T-helper 2 cell treated with Interferon-gamma antibody and Interleukin-4, amounts not matched to agents 100 ng/mL and 5 ng/mL, for 36 hours (primary cell): Measurements from ENCODE around the gene GATA3. TPM values are rescaled to one million over a fixed set of nuclear protein-coding genes. Genes with fewer than 3 reads are reported as not detected.

Experiments
- intact Hi-C: fragments of 100-400 bp; cut with micrococcal nuclease; formaldehyde crosslinking; loops from one replicate; pipeline ENCODE4 v1.15.1; 2023
- total RNA-seq: library from RNA; stranded (reverse); gene quantifications from 2 replicates; pipeline ENCODE4 v1.2.3, GENCODE V29; 2022

GATA3 gene
- total RNA-seq, 1 donor from 2014 or later, result 161 TPM

DNA sequence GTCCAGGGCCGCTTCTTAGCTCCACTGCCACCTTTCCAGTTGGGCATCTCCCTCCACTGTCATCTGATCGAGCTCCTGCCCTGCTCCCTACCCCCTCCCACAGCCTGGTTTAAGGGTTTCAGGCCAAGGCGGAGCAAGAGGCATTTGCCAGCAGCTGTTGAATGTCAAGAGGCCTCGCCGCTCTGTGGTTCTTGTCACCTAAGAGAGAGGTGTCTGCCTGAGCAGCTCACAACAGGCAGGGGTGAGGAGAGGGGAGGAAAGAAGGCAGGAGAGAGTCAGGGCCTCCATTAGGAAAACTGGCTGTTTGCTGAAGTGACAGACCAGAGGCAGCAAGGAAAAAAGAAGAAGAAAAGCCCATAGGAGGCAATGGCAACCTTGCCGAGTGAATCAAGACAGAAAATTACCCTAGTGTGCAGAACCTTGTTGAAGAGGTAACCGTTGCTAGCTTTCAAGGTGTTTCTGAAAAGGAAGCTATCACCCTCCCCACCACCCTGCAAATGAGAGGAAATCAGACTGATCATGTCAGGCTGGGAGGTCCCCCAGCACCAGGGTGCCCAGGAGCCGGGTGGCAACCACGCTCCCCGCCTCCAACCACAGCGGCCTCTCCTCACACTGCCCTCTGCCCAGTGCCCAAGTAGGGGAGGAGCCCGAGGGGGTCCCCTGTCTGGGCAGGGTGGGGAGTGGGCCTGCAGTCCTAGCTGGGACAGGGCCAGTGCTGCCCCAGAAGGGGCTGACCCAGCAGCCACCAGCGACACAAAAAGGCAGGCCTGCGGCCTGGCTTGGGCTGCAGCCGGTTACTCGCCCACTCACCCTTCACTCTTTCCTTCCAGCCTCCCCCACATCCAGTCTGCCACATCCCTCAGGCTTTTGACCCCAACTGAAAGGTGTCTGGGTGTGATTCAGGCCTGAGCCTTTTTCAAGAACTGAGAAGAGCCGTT is 7.1 kb downstream of the GATA3 start:
- intact Hi-C loops, result loop anchor here (2.0 kb wide), 2 partner anchors 75 to 183 kb away; no protein-coding TSS in a partner anchor

DNA sequence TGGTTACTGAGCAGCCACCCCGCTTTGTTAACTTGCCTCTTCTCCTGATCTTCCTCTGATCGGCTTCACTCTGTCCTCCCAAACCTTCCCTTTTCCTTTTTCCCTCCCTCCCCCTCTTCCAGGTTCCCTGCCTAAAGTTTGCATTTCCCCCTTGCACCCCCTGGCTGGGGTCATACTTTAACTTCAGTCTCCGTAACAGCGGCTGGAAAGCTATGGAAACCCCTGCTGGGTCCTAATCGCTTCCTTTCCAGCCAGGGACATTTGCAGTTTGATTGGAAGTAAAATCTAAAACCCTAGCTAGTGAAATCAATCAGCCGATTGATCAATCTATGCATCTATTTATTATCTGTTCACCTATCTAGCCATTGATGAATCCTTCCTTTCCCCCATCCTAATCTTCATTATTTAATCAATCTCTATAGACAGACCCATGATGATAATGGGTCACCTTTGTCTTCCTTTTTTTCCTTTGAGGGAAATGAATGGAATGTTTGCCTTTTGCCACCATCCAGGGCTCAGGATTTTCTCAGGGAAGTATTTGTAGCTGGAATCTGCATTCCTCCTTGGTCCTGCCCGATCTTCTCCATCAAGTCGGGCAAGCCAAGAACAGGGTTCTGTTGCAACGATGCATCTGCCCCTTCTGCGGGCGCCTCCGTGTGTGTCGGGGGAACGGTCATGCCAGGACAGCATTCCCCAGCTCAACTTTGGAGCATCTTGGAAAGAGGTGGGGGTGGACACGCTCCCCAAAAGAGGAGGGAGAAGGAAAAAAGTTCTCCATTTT is 8.8 kb downstream of the GATA3 start:
- intact Hi-C loops, result no loop called here

DNA sequence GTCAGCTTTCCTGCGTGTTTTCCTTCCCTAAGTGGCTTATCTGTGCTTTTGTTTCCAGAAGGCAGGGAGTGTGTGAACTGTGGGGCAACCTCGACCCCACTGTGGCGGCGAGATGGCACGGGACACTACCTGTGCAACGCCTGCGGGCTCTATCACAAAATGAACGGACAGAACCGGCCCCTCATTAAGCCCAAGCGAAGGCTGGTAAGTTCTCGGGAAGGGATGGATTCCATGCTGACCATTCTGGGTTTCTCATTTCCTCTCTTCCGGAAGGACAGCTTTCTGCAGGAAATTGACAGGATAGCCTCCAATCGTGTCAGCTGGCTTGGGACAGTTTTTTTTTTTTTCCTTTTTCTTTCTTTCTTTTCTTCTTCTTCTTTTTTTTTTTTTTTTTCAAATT is 9.4 kb downstream of the GATA3 start:
- intact Hi-C loops, result no loop called here

DNA sequence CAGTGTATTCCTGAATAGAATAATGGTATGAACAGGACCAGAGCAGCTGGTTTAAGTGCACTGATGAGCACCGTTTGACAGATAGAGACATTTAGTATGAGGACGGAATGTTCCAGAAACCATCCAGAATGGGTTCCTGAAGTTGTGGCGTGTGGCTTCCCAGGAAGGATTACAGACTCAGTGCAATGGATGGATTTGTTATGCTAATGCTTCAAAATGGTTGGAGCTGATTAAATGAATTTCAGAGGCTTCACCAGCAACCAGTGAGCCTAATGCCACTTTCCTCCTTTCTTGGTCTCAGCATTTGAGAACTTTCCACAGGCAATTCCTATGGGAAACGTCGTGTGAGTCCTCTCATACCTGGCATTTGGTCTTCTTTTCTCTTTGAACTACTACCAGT is 9.9 kb downstream of the GATA3 start:
- intact Hi-C loops, result no loop called here

DNA sequence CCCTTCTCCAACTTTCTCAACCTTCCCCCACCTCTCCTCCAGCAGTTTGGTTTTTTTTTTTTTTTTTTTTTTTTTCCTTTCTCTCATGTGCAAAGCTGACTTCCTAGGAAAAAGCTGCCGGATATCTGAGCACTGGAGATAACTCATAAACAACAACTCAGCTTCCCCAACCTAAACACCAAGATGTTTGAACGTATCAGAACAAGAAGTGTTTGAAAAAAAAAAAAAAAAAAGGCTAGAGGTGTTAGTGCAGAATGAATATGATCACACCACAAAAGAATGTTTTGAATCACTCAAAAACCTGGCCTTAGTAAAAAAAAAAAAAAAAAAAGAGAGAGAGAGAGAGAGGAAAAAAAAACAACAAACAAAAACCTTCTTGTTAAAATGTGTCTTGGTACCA is 11.2 kb downstream of the GATA3 start:
- intact Hi-C loops, result no loop called here

DNA sequence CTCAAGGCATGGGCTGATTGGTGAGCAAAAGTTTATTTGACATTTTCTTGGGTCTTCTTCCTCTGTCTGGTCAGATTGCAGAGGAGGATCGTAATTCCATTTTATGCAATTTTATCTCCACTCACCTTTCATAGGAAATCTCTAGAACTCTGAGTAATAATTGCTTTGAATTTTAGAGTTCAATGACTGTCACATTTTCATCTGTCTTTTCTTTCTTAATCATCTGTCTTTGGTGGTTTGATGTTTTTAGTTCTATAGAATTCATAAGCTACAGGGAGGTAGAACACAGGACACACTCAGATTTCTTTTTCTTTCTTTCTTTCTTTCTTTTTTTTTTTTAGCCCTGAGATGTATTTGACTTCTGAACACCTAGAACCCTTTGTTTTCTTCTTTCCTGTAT is 11.6 kb downstream of the GATA3 start:
- intact Hi-C loops, result no loop called here

DNA sequence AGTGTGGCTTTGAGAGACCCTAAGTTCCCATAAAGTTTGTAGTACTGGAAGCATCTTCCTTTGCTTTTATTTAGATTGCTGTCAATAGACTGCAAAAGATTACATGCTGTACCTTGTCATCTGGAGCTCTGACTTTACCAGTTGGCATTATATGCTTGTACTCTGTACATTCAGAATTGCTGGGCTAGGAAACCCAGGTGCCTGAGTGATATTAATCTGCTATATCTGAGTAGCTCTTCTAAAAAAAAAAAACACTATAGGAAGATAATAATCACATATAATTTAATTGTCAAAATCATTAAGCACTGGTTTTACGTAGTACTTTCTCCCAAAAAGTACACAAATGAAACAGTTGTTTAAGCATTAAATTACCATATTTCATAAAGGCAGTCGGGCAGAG is 12.3 kb downstream of the GATA3 start:
- intact Hi-C loops, result no loop called here

DNA sequence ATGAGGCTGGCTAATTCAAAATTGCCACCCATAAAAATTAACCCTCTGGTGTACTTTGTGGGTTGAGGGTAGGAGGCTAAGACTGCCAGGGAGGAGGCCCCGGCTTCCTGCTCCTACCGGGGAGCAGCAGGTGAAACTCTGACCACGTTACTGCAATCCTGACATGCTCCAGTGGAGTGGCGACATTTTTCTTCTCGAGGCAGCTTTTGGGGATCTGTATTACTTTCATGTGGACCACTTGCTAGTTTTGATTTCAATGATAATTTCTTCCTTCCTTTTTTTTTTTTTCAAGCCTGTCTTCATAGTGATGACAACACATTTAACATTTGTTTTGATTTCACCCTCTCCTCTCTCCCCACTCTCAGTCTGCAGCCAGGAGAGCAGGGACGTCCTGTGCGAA is 14.6 kb downstream of the GATA3 start:
- intact Hi-C loops, result no loop called here

DNA sequence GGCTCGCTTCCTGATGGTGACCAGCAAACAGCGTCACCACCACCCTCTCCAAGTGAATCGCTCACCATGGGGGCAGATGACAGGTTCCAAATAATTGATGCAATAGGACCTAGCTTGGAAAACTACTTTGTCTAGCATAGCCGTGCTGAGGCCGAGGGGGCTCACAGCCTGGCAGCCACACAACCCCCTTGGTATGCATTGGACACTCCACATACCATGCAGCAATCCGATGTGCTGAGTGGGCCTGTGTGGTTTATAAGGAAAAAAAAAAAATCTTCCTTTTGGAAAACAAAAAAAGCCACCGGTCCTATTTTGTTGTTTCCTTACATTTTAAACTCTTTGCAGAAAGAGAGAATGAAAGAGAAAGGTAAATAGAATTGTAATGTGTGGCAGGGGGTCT is 15.1 kb downstream of the GATA3 start:
- intact Hi-C loops, result no loop called here

DNA sequence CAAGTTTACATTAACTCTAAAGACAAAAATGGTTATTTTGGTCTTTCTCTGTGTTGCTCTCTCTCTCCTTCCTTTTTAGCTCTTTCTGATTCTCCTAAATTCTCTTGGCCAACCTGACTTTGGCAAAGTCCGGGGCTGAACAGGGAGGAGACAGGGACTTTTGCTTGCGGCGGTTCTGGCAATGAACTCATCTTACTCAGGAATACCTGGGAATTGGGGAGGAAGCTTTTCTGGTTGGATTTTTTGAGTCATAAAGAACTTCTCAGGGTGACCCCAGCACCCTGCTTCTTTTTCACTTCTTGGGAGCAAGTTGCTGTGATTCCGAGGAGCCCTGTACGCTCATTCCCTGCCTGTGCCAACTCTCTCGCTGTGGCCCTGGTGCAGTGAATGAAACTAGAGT is 16.0 kb downstream of the GATA3 start:
- intact Hi-C loops, result no loop called here

DNA sequence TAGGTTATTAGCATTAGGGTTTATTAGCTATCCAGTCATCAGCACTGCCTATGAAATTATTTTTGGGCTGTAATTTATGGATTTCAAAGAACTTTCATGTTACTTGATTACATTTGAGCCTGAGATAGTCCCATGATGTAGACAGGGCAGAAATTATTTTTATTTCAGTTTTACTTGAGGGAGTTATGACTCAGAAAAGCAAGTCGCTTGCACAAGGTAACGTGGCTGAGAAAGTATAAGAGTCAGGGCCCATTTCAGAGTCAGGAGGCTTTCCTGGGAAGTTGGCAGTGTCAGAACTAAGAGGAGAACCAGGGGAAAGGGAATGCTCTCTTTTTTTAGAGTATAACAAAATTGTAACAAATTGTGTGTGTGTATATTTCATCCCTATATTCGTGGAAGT is 16.5 kb downstream of the GATA3 start:
- intact Hi-C loops, result no loop called here

DNA sequence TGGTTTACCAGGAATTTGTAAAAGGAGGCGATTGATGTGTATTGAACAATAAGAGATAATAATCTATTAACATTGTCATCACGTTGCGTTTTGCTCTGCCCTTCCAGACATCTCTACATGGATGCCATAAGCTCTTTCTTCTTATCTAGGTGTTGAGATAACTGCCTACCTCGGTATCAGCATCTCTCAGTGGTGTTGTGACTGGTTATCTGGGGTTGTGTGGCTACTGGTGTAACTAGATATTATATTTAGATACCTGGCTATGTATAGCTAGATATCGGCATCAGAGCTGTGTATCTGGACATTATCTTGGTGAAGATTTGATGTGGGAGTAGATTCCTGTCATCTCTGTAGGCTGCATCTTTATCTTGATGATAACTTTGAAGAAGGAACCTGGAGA is 17.2 kb downstream of the GATA3 start:
- intact Hi-C loops, result no loop called here

DNA sequence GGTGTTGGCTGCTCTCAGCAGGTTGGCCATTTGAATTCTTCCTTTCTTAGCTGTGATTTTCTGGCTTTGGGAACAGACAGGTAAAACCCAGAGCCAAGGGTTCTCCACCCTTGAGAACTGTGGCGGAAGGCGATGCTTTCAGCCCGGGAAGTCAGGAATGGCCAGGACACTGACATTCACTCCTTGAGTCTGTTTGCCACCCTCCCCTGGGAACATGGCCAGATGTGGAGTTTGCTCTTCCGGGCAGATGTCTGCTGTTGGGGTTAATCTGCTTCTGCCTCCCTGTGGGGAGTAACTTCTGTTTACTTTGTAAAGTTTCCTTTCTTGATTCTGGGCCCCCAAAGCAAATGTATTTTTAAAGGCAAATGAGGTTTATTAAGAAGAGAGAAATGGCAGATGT is 17.7 kb downstream of the GATA3 start:
- intact Hi-C loops, result no loop called here

DNA sequence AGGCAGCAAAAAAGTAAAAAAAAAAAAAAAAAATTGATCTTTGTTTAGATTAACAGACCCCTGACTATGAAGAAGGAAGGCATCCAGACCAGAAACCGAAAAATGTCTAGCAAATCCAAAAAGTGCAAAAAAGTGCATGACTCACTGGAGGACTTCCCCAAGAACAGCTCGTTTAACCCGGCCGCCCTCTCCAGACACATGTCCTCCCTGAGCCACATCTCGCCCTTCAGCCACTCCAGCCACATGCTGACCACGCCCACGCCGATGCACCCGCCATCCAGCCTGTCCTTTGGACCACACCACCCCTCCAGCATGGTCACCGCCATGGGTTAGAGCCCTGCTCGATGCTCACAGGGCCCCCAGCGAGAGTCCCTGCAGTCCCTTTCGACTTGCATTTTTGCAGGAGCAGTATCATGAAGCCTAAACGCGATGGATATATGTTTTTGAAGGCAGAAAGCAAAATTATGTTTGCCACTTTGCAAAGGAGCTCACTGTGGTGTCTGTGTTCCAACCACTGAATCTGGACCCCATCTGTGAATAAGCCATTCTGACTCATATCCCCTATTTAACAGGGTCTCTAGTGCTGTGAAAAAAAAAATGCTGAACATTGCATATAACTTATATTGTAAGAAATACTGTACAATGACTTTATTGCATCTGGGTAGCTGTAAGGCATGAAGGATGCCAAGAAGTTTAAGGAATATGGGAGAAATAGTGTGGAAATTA is 19.4 kb downstream of the GATA3 start:
- intact Hi-C loops, result no loop called here

DNA sequence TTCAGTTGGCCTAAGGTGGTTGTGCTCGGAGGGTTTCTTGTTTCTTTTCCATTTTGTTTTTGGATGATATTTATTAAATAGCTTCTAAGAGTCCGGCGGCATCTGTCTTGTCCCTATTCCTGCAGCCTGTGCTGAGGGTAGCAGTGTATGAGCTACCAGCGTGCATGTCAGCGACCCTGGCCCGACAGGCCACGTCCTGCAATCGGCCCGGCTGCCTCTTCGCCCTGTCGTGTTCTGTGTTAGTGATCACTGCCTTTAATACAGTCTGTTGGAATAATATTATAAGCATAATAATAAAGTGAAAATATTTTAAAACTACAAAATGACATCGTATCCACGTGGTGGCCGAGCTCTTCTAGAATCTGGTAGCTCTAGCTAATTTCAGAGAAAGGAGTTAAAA is 20.4 kb downstream of the GATA3 start:
- intact Hi-C loops, result no loop called here

DNA sequence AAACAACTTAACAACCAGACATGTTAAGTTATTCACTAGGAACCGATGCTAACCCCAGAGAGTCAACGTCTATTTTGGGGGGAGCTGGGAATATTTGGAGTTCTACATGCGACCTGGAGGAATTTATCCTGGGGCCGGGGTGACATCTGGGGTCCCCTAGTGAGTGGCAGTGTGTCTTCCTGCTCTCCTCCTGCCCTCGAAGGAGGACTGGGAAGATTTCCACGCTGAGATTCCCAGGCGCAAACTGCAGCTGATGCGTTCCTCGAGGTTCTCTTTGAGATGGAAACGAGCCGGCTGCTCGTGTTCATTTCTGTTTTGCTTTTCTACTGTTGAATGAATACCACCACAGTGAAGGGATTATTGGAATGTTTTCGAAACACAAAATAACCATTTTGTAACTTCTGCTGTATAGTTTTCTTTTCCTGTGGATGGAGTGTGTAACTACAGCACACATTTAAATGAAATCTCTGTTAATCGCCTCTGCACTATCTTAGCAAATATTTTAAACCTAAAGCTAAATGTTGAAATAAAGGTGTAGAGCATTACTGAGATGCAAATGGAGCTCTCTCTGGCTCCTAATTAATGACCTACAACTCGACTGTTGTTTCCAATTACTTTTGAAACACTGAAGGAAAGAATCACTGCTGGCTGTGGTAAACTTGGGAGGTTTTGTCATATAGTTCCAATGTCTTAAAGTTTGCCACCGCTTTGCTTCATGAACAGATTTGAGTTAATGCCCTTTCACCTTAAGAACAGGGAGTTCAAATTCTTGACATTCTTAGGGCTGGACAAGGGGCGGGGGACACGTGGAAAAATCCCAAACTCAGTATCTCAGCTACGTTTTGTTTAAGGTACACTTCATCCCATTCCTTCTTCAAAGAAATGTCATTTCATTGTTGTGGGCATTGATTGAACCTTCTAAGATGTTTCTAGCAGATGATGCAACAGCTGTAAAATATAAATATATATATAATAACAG is 21.1 kb downstream of the GATA3 start:
- intact Hi-C loops, result no loop called here

DNA sequence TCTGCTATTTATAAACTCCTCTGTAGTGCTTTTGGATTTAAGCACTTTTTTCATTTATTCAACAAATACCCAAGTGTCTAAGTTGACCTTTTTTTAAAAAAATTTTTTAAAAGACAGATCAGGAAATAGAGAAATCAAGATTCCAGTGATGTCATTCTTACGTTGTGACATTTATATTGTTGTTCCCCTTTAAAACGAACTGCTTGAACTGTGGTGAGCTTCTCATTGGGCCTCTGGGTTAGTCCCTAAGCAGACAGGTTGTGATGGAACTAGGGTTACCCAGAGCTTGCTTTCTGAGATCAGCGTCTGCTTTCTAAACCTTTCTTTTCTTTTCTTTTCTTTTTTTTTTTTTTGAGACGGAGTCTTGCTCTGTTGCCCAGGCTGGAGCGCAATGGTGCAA is 22.4 kb downstream of the GATA3 start:
- intact Hi-C loops, result no loop called here

DNA sequence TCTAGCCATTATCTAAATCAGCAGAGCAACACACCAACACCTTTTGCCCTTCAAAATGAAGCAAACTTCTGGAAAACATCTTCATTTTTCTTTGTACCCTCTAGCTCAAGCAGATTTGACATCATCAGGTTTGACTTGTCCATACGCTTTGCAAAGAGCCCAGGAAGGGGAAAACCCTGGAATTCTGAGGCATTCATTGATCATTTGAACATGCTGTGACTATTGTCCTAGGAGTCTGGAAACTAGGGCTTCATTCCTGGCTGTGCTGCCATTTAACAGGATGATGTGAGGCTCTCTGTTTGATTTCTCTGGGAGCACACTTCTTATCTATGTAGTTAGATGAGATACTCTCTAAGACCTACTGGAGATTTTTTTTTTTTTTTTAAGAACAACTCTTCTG is 23.5 kb downstream of the GATA3 start:
- intact Hi-C loops, result no loop called here

DNA sequence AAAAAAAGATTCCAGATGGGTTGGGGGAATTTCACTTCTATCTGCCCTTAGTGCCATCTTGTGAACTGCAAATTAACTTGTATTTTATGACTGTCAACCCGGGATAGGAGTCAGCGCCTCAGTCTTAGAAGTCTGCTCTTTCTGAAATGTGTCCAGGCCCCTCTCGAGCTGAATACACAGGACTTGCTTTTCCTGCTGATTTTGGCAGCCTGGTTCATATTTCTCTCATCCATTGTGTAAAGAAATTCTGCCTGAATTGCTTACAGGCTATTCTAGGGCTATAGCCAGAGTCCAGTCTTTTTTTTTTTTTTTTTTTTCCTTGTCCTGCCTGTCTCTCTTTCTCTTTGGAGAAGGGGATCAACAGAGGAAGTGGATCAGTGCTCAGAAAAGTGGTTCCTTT is 24.6 kb downstream of the GATA3 start:
- intact Hi-C loops, result no loop called here

DNA sequence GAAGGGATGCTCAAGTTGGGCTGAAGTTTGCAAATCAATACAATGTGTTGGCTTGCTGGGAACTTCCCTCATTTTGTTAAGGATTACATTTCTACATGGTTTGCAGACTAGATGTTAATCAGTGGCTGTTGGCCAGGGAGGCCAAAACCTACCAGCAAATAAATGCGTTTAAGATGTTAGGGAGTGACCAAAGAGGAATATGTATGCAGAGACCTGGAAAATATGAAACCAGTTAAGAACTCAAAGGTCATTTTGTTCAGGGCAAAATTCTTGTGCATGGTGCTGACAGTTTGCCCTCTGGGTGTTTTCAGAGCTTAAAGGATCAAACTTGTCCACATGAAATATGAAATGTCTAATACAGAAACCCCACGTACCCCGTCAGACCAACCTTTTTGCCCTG is 30.3 kb downstream of the GATA3 start:
- intact Hi-C loops, result loop anchor here (5.0 kb wide), 1 partner anchor 53 kb away; no protein-coding TSS in a partner anchor

DNA sequence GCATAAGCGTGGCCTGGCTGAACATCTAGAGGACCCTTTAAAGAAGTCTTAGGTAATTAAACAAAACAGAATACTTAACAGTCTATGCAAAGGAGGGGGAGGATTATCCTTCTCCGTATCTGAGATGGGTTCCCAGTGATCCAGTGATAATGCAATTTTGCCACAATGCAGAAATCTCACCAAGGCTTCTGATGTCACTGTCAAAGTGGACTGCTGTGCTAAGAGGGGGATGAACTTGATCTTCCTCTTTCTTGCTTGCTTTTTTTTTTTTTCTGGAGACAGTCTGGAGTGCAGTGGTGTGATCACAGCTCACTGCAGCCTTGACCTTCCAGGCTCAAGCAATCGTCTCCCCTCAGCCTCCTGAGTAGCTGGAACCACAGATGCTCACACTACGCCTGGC is 30.8 kb downstream of the GATA3 start:
- intact Hi-C loops, result loop anchor here (5.0 kb wide), 1 partner anchor 52 kb away; no protein-coding TSS in a partner anchor
